SKM-1 treated with dmso at 0.1 percent for 144 hours (cell line): Measurements from ENCODE around the gene C1RL.

Source experiments
- DNase-seq: peaks from one replicate; lab custom pipeline; 2025; ENCODE audit not compliant: unreplicated experiment; lab: John Stamatoyannopoulos, UW

The C1RL gene

GRCh38 chr12:7139200-7139599, 30.2 kb upstream of the C1RL start:
- no peak for DNase-seq

DNA sequence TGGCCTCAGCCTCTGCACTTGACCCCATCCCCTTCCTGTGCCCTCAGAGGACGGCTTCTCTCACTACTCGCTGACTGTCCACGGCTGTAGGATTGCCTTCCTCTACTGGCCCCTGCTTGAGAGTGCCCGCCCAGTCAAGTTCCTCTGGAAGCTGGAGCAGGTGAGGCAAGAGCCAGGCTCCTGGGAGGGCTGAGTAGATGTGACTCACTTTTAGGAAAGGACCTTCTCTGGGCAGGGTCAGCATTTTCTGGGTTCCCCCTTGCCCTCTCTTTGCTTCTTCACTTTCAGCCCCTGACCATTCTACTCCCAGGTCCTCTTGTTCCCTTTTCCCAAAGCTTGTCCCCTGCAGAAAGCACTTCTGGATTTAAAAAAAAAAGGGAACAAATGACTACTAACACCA, 28.9 kb upstream of the C1RL start:
- no peak for DNase-seq

- no peak for DNase-seq
These were observed 27.7 kb upstream of the C1RL start for GRCh38 chr12:7136676-7137075.

- no peak for DNase-seq
These were observed 27.1 kb upstream of the C1RL start for GRCh38 chr12:7136071-7136470.

GRCh38 chr12:7134396-7135166, 25.6 kb upstream of the C1RL start:
- DNase-seq, result no peak

DNA sequence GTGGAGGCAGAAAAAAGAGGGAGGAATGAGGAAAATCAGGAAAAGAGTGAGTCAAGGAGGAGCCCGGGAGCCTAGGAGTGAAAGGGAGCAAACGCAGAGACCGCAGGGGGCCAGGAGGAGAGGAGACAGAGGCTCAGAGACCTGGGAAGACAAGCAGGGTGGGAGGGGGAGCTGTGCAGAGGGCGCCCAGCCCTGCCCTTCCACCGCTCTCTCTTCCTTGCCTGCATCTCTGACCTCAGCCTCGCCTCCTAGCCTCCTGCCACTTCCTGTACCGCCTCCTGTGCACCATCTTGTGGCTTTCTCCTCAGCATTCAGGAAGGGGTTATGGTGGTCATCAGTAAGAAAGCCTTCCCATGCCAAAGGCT, 22.5 kb upstream of the C1RL start:
- no peak for DNase-seq

DNA sequence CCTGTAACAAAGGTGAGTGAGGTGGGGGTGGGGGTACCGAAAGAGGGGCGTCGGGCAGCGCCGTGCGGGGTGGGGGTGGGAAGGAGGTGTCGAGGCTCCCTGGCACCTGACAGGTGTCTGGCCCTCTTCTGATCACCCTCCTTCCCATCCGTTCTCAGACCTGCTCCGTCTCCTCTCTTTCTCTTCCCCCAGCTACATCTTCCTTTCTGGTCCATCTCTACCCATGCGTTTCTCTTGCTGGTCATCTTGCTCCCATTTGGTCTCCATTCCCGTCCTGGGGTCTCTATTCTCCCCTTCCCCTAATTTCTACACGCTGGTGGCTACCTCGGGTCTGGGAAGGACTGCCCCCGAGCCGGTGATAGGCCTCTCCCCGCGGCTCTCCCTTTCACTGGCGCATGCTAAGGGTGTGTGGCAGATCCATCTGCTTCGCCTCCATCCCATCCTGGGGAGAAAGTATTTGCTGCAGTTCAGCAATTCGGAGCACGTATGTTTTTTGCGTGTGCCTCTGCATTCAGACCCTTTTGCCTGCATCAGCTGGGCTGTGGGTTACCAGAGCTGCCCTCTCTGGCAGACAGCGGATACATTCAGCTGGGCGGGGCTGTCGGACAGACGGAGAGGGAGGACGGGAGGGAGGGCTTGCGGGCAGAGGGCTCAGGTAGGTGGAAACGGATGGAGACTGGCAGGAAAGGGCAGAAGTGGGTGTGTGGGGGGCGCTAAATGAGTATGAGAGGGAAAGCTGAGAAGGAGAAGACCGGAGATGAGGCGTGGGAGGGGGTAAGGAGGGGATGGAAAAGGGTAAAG, 21.9 kb upstream of the C1RL start:
- no peak for DNase-seq

- peak; percentile 25 for DNase-seq
These were observed 21.1 kb upstream of the C1RL start, which contains the start of gene CLSTN3 for GRCh38 chr12:7129872-7130691. Gene CLSTN3 (plus strand): TSS chr12:7130371. CDS start chr12:7130649, 278 bp downstream.

GRCh38 chr12:7129287-7129871, 20.4 kb upstream of the C1RL start:
- DNase-seq, result no peak

GRCh38 chr12:7128681-7129286, 19.8 kb upstream of the C1RL start, which contains the start of gene RBP5:
Gene RBP5 (minus strand): TSS chr12:7128889. CDS start chr12:7128775, 114 bp downstream.
- no peak for DNase-seq

GRCh38 chr12:7127916-7128626, 19.1 kb upstream of the C1RL start:
- no peak for DNase-seq

- DNase-seq, result no peak
These were observed 16.7 kb upstream of the C1RL start for GRCh38 chr12:7125632-7126227.

- no peak for DNase-seq
These were observed 14.9 kb upstream of the C1RL start for GRCh38 chr12:7123806-7124522.

GRCh38 chr12:7122811-7123769, 14.1 kb upstream of the C1RL start:
- no peak for DNase-seq

DNA sequence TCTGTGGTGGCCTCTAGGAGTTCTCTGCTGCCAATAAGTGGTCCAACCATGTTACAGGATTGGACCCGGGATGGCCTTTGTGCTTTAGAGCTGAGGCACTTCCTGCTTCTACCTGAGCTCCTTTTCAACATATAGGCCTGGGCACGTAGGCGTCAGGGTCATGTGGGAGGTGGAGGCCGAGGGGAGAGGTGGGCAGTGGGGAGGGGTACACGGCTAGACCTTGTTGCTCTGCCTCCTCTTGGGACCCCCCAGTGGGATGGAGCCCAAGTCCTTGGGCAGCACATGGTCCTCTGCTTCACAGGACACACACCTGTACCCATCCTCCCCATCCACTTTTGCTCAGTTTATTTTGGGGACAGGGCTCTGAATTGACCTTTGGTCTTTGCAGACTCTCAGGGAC, 12.3 kb upstream of the C1RL start:
- DNase-seq, result no peak

- DNase-seq, result no peak
These were observed 11.2 kb upstream of the C1RL start for GRCh38 chr12:7120166-7120565.

GRCh38 chr12:7118881-7119280, 9.9 kb upstream of the C1RL start:
- DNase-seq, result no peak

GRCh38 chr12:7117670-7118069, 8.7 kb upstream of the C1RL start:
- DNase-seq, result no peak
